ENCODE results near the gene TPH2. TPM values are rescaled to one million over a fixed set of nuclear protein-coding genes. Genes with fewer than 3 reads are reported as not detected.

Gene TPH2
- total and polyA plus RNA-seq, 9 of the 15 experiments (the other 6 are each of a cell fraction or from before 2014, with no cell fraction given): 0.06 to 0.28 (median 0.14) TPM; not detected in 4

GRCh38 chr12:72041811-72042210 is 103.2 kb downstream of the TPH2 start (continued):
- TF ChIP-seq ZNF407 (IDR thresholded peaks at IDR 0.05; ENCODE audit: low read depth) (no peak), CREB5 (CRISPR knock-in tag; IDR thresholded peaks at IDR 0.05) (no peak), TCF3 (CRISPR knock-in tag; IDR thresholded peaks at IDR 0.05) (no peak), HDAC6 (IDR thresholded peaks at IDR 0.05; ENCODE audit: low read depth, low read length) (no peak)

Data from K562 (cell line).